HCT116 (cell line): Measurements from ENCODE around the gene VDAC2.

Source experiments
- POLR2A ChIP-seq: IDR thresholded peaks from 2 replicates; pipeline ENCODE4 v1.7.0; 2011; ENCODE audit warnings: borderline replicate concordance; ENCODE audit not compliant: insufficient read depth, insufficient read length; ENCODE audit errors: extremely low read depth
- TF ChIP-seq, protein P1 (sequence below), 3 experiments: fragments of 200-600 bp in 1 of 3; sonication (generic) in 1 of 3; IDR thresholded peaks in 2 of 3; conservative IDR thresholded peaks in 1 of 3; 2 replicates each; pipeline ENCODE4 v1.5.1; 2012 to 2017; ENCODE audit warnings: low read depth in 2 of 3, low read length in 2 of 3, antibody characterized with exemption in 1 of 3, borderline replicate concordance in 1 of 3, control low read depth in 1 of 3, mild to moderate bottlenecking in 1 of 3, mixed read lengths in 1 of 3, mixed run types in 1 of 3, moderate library complexity in 1 of 3; ENCODE audit not compliant: insufficient read depth in 1 of 3
- TF ChIP-seq, protein P2 (sequence below): IDR thresholded peaks from 2 replicates; pipeline ENCODE4 v1.6.1; 2011; ENCODE audit warnings: mild to moderate bottlenecking, low read length, moderate library complexity; ENCODE audit not compliant: insufficient replicate concordance; ENCODE audit errors: extremely low read depth

- TF ChIP-seq, protein P1, sequence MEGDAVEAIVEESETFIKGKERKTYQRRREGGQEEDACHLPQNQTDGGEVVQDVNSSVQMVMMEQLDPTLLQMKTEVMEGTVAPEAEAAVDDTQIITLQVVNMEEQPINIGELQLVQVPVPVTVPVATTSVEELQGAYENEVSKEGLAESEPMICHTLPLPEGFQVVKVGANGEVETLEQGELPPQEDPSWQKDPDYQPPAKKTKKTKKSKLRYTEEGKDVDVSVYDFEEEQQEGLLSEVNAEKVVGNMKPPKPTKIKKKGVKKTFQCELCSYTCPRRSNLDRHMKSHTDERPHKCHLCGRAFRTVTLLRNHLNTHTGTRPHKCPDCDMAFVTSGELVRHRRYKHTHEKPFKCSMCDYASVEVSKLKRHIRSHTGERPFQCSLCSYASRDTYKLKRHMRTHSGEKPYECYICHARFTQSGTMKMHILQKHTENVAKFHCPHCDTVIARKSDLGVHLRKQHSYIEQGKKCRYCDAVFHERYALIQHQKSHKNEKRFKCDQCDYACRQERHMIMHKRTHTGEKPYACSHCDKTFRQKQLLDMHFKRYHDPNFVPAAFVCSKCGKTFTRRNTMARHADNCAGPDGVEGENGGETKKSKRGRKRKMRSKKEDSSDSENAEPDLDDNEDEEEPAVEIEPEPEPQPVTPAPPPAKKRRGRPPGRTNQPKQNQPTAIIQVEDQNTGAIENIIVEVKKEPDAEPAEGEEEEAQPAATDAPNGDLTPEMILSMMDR (IDR thresholded peaks at IDR 0.05 in 2 of 3, conservative IDR thresholded peaks at IDR 0.05 in 1 of 3; ENCODE audit: borderline replicate concordance in 1 of 3, insufficient read depth in 1 of 3, low read depth in 2 of 3, low read length in 2 of 3), result no peak
- TF ChIP-seq, protein P2, sequence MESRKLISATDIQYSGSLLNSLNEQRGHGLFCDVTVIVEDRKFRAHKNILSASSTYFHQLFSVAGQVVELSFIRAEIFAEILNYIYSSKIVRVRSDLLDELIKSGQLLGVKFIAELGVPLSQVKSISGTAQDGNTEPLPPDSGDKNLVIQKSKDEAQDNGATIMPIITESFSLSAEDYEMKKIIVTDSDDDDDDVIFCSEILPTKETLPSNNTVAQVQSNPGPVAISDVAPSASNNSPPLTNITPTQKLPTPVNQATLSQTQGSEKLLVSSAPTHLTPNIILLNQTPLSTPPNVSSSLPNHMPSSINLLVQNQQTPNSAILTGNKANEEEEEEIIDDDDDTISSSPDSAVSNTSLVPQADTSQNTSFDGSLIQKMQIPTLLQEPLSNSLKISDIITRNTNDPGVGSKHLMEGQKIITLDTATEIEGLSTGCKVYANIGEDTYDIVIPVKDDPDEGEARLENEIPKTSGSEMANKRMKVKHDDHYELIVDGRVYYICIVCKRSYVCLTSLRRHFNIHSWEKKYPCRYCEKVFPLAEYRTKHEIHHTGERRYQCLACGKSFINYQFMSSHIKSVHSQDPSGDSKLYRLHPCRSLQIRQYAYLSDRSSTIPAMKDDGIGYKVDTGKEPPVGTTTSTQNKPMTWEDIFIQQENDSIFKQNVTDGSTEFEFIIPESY, result no peak
- no peak for TF ChIP-seq POLR2A
Measured at GRCh38 chr10:75165684-75166622, 44.6 kb upstream of the VDAC2 start.
